ENCODE measurements around the gene JAM2. TPM values are rescaled to one million over a fixed set of nuclear protein-coding genes. Genes with fewer than 3 reads are reported as not detected.

JAM2 gene
- total and polyA plus RNA-seq, 2 donors from 2014 or later, result 6.0 to 12.0 TPM

GRCh38 chr21:25640943-25641292 lies 1.9 kb downstream of the JAM2 start:
- H3K36me3 ChIP-seq (ENCODE audit: control insufficient read depth in 2 of 3, insufficient read depth in 3 of 3, low read length in 3 of 3), result no peaks in the 10 kb centered on the region
- no peak overlapping the region for H3K9ac ChIP-seq (ENCODE audit: low read length in 3 of 3)
- H3K4me1 ChIP-seq (ENCODE audit: control insufficient read depth in 2 of 3, insufficient read depth in 2 of 3, low read depth in 1 of 3, low read length in 3 of 3), result peaks cover 0 to 6% (median 0%) of the 10 kb centered on the region in 3 donors
- DNase-seq (no peak), FAIRE-seq (no peak)
- peak overlapping the region in 1 of 3 donors; percentile 52 for H3K4me3 ChIP-seq (ENCODE audit: low read length in 3 of 3)
- TF ChIP-seq CTCF (IDR thresholded peaks at IDR 0.05; ENCODE audit: borderline replicate concordance, extremely low read depth, insufficient read depth), result no peak
- H3K27ac ChIP-seq (ENCODE audit: low read depth in 2 of 2, low read length in 2 of 2), result no peak overlapping the region
- no peaks in the 10 kb centered on the region for H3K27me3 ChIP-seq (ENCODE audit: control insufficient read depth, insufficient read depth, low read length)
- intact Hi-C loops (cut with DNase I), result no loop called here
- H3K9me3 ChIP-seq (ENCODE audit: control insufficient read depth in 2 of 3, insufficient read depth in 1 of 3, low read length in 3 of 3), result no peaks in the 10 kb centered on the region

GRCh38 chr21:25643486-25643885 lies 4.4 kb downstream of the JAM2 start:
- no peak for TF ChIP-seq CTCF (IDR thresholded peaks at IDR 0.05; ENCODE audit: borderline replicate concordance, extremely low read depth, insufficient read depth)
- no peak overlapping the region for H3K4me3 ChIP-seq (ENCODE audit: low read length in 3 of 3)
- H3K9ac ChIP-seq (ENCODE audit: low read length in 3 of 3), result no peak overlapping the region
- H3K27ac ChIP-seq (ENCODE audit: low read depth in 2 of 2, low read length in 2 of 2), result no peak overlapping the region
- no peaks in the 10 kb centered on the region for H3K9me3 ChIP-seq (ENCODE audit: control insufficient read depth in 2 of 3, insufficient read depth in 1 of 3, low read length in 3 of 3)
- H3K27me3 ChIP-seq (ENCODE audit: control insufficient read depth, insufficient read depth, low read length), result no peaks in the 10 kb centered on the region
- no peak for DNase-seq
- intact Hi-C loops (cut with DNase I), result no loop called here
- H3K36me3 ChIP-seq (ENCODE audit: control insufficient read depth in 2 of 3, insufficient read depth in 3 of 3, low read length in 3 of 3), result no peaks in the 10 kb centered on the region
- FAIRE-seq, result no peak
- peaks cover 0 to 6% (median 0%) of the 10 kb centered on the region in 3 donors for H3K4me1 ChIP-seq (ENCODE audit: control insufficient read depth in 2 of 3, insufficient read depth in 2 of 3, low read depth in 1 of 3, low read length in 3 of 3)

- H3K36me3 ChIP-seq (ENCODE audit: control insufficient read depth in 2 of 3, insufficient read depth in 3 of 3, low read length in 3 of 3), result no peaks in the 10 kb centered on the region
- H3K4me1 ChIP-seq (ENCODE audit: control insufficient read depth in 2 of 3, insufficient read depth in 2 of 3, low read depth in 1 of 3, low read length in 3 of 3), result no peaks in the 10 kb centered on the region
- intact Hi-C loops (cut with DNase I), result no loop called here
- no peaks in the 10 kb centered on the region for H3K9me3 ChIP-seq (ENCODE audit: control insufficient read depth in 2 of 3, insufficient read depth in 1 of 3, low read length in 3 of 3)
- TF ChIP-seq CTCF (IDR thresholded peaks at IDR 0.05; ENCODE audit: borderline replicate concordance, extremely low read depth, insufficient read depth), result no peak
- H3K9ac ChIP-seq (ENCODE audit: low read length in 3 of 3), result no peak overlapping the region
- H3K4me3 ChIP-seq (ENCODE audit: low read length in 3 of 3), result no peak overlapping the region
- no peak for DNase-seq
- H3K27me3 ChIP-seq (ENCODE audit: control insufficient read depth, insufficient read depth, low read length), result no peaks in the 10 kb centered on the region
- no peak overlapping the region for H3K27ac ChIP-seq (ENCODE audit: low read depth in 2 of 2, low read length in 2 of 2)
- FAIRE-seq, result no peak
These were observed 7.4 kb downstream of the JAM2 start for GRCh38 chr21:25646474-25646873.

GRCh38 chr21:25647647-25648046 lies 8.6 kb downstream of the JAM2 start:
- Histone ChIP-seq H3K4me1 (ENCODE audit: control insufficient read depth in 2 of 3, insufficient read depth in 2 of 3, low read depth in 1 of 3, low read length in 3 of 3) (no peaks in the 10 kb centered on the region), H3K9me3 (ENCODE audit: control insufficient read depth in 2 of 3, insufficient read depth in 1 of 3, low read length in 3 of 3) (no peaks in the 10 kb centered on the region), H3K27ac (ENCODE audit: low read depth in 2 of 2, low read length in 2 of 2) (no peak overlapping the region), H3K4me3 (ENCODE audit: low read length in 3 of 3) (no peak overlapping the region), H3K27me3 (ENCODE audit: control insufficient read depth, insufficient read depth, low read length) (no peaks in the 10 kb centered on the region), H3K36me3 (ENCODE audit: control insufficient read depth in 2 of 3, insufficient read depth in 3 of 3, low read length in 3 of 3) (no peaks in the 10 kb centered on the region), H3K9ac (ENCODE audit: low read length in 3 of 3) (no peak overlapping the region)
- no peak for TF ChIP-seq CTCF (IDR thresholded peaks at IDR 0.05; ENCODE audit: borderline replicate concordance, extremely low read depth, insufficient read depth)
- intact Hi-C loops (cut with DNase I), result no loop called here
- FAIRE-seq, result no peak
- DNase-seq, result no peak
